OCI-LY1 (cell line): ENCODE measurements around the gene LRRC36.

Source experiments
- CTCF ChIP-seq: fragments of 200-600 bp; sonication (generic), shearing (Covaris generic); IDR thresholded peaks from 2 replicates; pipeline ENCODE4 v1.5.1; 2017; ENCODE audit warnings: mild to moderate bottlenecking, antibody characterized with exemption, low read length, moderate library complexity, mixed read lengths
- EZH2 ChIP-seq: fragments of 200-600 bp; sonication (generic), shearing (Covaris generic); IDR thresholded peaks from 2 replicates; pipeline ENCODE4 v1.8.0; 2017; ENCODE audit warnings: borderline replicate concordance, mixed run types, mild to moderate bottlenecking, antibody characterized with exemption, low read length, moderate library complexity, mixed read lengths

DNA sequence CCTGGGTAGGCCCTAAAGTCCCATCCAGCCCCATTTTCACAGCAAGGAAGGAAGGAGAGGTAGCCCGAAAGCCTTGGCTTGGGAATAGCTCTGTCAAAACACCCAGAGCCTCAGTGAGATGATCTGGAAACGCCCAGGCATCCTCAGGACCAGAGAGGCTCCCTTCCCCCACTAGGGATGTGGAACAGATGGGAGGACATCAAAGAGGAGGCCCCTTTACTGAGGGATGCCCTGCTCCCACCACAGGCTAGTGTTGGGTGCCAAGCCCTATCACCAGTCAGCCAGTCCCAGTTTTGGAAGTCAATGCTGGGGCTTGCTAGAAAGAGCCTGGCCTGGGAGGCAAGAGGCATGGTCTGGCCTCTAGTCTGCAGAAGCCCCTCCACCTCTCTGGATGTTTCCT, 62.0 kb downstream of the LRRC36 start:
- TF ChIP-seq CTCF = no peak
- no peak for TF ChIP-seq EZH2
